Prostate gland (tissue), 2 donors: ENCODE data around the gene AHCYL2. TPM values are rescaled to one million over a fixed set of nuclear protein-coding genes. Genes with fewer than 3 reads are reported as not detected.
"Not testable (repeated sequence)": the region's sequence is repeated elsewhere in the genome, so short reads cannot be mapped to it uniquely, and the experiment has no call there.

Experiments used
- DNase-seq: peaks from one replicate; pipeline ENCODE4 v3.0.0-alpha.2; 2019; ENCODE audit warnings: low spot score
- H3K27ac ChIP-seq, 2 donors: fragments of 200-600 bp; sonication (generic); 2 replicates each; pipeline ENCODE4 v1.5.1; 2017 to 2019
- H3K27me3 ChIP-seq: fragments of 200-600 bp; sonication (generic); replicated peaks from 2 replicates; pipeline ENCODE4 v1.5.1; 2019; ENCODE audit not compliant: insufficient read depth
- H3K36me3 ChIP-seq, 2 donors: fragments of 200-600 bp; sonication (generic); 1 replicate in 1 of 2; 2 replicates in 1 of 2; pipeline versions ENCODE4 v1.5.1 to v1.8.1; 2017 to 2019
- H3K4me1 ChIP-seq: fragments of 200-600 bp; sonication (generic); replicated peaks from 2 replicates; pipeline ENCODE4 v1.5.1; 2019
- H3K4me3 ChIP-seq, 2 donors: fragments of 200-600 bp; sonication (generic); 2 replicates each; pipeline ENCODE4 v1.5.1; 2017 to 2019
- H3K9me3 ChIP-seq: fragments of 200-600 bp; sonication (generic); 2 replicates; pipeline ENCODE4 v1.5.1; 2017
- POLR2A ChIP-seq: fragments of 450-650 bp; IDR thresholded peaks from one replicate; pipeline ENCODE4 v1.6.1; 2016; ENCODE audit warnings: antibody characterized with exemption, mild to moderate bottlenecking
- POLR2AphosphoS5 ChIP-seq: sonication (generic); formaldehyde crosslinking; IDR thresholded peaks from one replicate; pipeline ENCODE4 v1.6.1; 2017; ENCODE audit warnings: antibody characterized with exemption
- WGBS: methylation state at CpG from one replicate; pipeline ENCODE4 v1.1.5; 2018; 5-methylcytosine and 5-hydroxymethylcytosine counted together
- intact Hi-C: fragments of 100-400 bp; cut with DNase I; formaldehyde crosslinking; loops from one replicate; pipeline ENCODE4 v1.14.2; 2022
- total RNA-seq, 2 donors: library from RNA; depleted of rRNA; stranded (reverse); fragments of >200 nt; gene quantifications; one replicate each; pipeline ENCODE4 v1.1.0, GENCODE V29; 2016
- TF ChIP-seq, protein P1 (sequence below), 4 experiments: fragments of 200-600 bp in 2 of 4; fragments of 450-650 bp in 2 of 4; sonication (generic) in 2 of 4; IDR thresholded peaks; 1 replicate in 3 of 4; 2 replicates in 1 of 4; pipeline ENCODE4 v1.5.1; 2016 to 2019; ENCODE audit warnings: antibody characterized with exemption in 4 of 4, mild to moderate bottlenecking in 2 of 4, moderate library complexity in 2 of 4

Gene AHCYL2
- total RNA-seq, 2 donors from 2014 or later: 15.2 to 38.3 TPM

GRCh38 chr7:129212596-129212995, 12.2 kb upstream of the AHCYL2 start:
- no peaks in the 10 kb centered on the region for H3K4me1 ChIP-seq
- WGBS: 82% methylated on average over 4 of the region's 4 CpGs
- no peak for DNase-seq
- H3K36me3 ChIP-seq: no peaks in the 10 kb centered on the region
- intact Hi-C loops: no loop called here
- no peak overlapping the region for H3K4me3 ChIP-seq
- no peak overlapping the region for H3K27ac ChIP-seq
- no peaks in the 10 kb centered on the region for H3K9me3 ChIP-seq
- TF ChIP-seq, protein P1, sequence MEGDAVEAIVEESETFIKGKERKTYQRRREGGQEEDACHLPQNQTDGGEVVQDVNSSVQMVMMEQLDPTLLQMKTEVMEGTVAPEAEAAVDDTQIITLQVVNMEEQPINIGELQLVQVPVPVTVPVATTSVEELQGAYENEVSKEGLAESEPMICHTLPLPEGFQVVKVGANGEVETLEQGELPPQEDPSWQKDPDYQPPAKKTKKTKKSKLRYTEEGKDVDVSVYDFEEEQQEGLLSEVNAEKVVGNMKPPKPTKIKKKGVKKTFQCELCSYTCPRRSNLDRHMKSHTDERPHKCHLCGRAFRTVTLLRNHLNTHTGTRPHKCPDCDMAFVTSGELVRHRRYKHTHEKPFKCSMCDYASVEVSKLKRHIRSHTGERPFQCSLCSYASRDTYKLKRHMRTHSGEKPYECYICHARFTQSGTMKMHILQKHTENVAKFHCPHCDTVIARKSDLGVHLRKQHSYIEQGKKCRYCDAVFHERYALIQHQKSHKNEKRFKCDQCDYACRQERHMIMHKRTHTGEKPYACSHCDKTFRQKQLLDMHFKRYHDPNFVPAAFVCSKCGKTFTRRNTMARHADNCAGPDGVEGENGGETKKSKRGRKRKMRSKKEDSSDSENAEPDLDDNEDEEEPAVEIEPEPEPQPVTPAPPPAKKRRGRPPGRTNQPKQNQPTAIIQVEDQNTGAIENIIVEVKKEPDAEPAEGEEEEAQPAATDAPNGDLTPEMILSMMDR (IDR thresholded peaks at IDR 0.05): no peak
- TF ChIP-seq POLR2A (no peak), POLR2AphosphoS5 (no peak)
- H3K27me3 ChIP-seq: no peaks in the 10 kb centered on the region

DNA sequence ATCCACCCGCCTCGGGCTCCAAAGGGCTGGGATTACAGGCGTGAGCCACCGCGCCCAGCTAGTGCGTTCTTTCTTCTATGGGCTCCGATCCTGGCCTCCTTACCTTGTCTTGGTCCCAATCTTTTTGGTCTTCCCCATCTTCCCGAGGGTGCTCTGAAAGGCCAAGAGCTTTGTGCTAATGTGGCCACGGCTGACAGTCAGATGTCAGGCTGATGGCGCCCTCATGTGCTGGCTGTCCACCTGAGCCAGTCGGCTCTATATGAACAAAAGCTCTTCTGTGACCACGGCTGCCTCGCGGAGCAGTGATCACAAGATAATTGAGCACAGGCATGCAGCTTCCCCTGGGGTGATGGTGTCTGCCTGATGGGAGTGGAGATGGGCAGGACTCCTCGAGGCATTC, 11.0 kb upstream of the AHCYL2 start:
- 42% methylated on average over 15 of the region's 15 CpGs for WGBS
- no peaks in the 10 kb centered on the region for H3K9me3 ChIP-seq
- TF ChIP-seq, protein P1 (IDR thresholded peaks at IDR 0.05): no peak
- TF ChIP-seq POLR2A: no peak
- TF ChIP-seq POLR2AphosphoS5: no peak
- no peak overlapping the region for H3K4me3 ChIP-seq
- H3K27me3 ChIP-seq: no peaks in the 10 kb centered on the region
- H3K4me1 ChIP-seq: no peaks in the 10 kb centered on the region
- H3K36me3 ChIP-seq: no peaks in the 10 kb centered on the region
- H3K27ac ChIP-seq: no peak overlapping the region
- DNase-seq: no peak
- intact Hi-C loops: no loop called here

GRCh38 chr7:129215691-129216090, 9.1 kb upstream of the AHCYL2 start:
- WGBS: 96% methylated on average over 15 of the region's 15 CpGs
- DNase-seq: not testable (repeated sequence)

GRCh38 chr7:129216101-129216715, 8.6 kb upstream of the AHCYL2 start:
- H3K27ac ChIP-seq, H3K4me1 ChIP-seq, DNase-seq, H3K4me3 ChIP-seq, H3K9me3 ChIP-seq, H3K27me3 ChIP-seq, H3K36me3 ChIP-seq, intact Hi-C loops: not testable (repeated sequence)
- 96% methylated on average over 34 of the region's 34 CpGs for WGBS

More at GRCh38 chr7:129215691-129216090, 9.1 kb upstream of the AHCYL2 start:
- H3K4me3 ChIP-seq, H3K27me3 ChIP-seq, H3K4me1 ChIP-seq, intact Hi-C loops, H3K9me3 ChIP-seq, H3K27ac ChIP-seq, H3K36me3 ChIP-seq: not testable (repeated sequence)

- H3K4me1 ChIP-seq, H3K4me3 ChIP-seq, intact Hi-C loops, H3K9me3 ChIP-seq, H3K27ac ChIP-seq, H3K27me3 ChIP-seq, DNase-seq, H3K36me3 ChIP-seq: not testable (repeated sequence)
- 84% methylated on average over 8 of the region's 8 CpGs for WGBS
Measured at GRCh38 chr7:129216821-129217416, 7.9 kb upstream of the AHCYL2 start.

DNA sequence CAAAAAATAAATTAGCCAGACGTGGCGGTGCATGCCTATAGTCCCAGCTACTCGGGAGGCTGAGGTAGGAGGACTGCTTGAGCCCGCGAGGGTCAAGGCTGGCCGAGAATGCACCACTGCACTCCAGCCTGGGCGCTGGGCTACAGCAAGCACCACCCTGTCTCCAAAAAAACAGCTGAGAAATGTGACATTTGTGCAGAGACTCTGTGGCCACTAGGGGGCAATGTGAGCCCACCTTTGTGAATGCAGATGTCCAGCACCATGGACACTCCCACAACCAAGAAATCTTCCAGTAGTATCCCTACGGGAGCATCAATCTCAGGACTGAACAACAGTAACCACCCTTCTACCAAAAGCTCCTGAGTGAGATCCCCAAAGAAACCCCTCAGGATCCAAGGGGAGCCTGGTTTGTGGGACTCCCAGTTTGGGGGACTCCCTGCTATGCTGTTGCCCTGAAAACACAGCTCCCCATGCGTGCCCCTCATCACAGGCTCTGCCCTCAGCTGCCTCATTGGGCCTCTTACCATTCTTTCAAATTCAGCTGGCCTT, 6.2 kb upstream of the AHCYL2 start:
- H3K27me3 ChIP-seq: no peaks in the 10 kb centered on the region
- H3K4me1 ChIP-seq: no peaks in the 10 kb centered on the region
- peak; percentile 85 for DNase-seq
- H3K4me3 ChIP-seq: no peak overlapping the region
- 22% methylated on average over 8 of the region's 9 CpGs for WGBS
- no peaks in the 10 kb centered on the region for H3K36me3 ChIP-seq
- TF ChIP-seq, protein P1 (IDR thresholded peaks at IDR 0.05): peak; percentile 64 to 95 (median 92)
- TF ChIP-seq POLR2AphosphoS5 (peak; percentile 53), POLR2A (no peak)
- intact Hi-C loops: loop anchor here (2.0 kb wide), 1 partner anchor 52 kb away; no protein-coding TSS in a partner anchor
- no peak overlapping the region for H3K27ac ChIP-seq
- H3K9me3 ChIP-seq: no peaks in the 10 kb centered on the region

DNA sequence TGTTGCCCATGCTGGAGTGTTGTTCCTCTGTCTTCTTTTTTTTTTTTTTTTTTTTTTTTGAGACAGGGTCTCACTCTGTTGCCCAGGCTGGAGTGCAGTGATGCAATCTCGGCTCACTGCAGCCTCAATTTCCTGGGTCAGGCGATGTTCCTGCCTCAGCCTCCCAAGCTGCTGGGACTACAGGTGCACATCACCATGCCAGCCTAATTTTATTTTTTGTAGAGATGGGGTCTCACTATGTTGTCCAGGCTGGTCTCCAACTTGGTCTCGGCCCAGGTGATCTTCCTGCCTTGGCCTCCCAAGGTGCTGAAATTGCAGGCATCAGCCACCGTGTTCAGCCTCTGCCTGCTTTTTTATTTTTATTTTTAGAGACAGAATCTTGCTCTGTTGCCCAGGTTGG, 5.7 kb upstream of the AHCYL2 start:
- not testable (repeated sequence) for H3K4me1 ChIP-seq, H3K27ac ChIP-seq, H3K9me3 ChIP-seq, H3K27me3 ChIP-seq, H3K4me3 ChIP-seq, H3K36me3 ChIP-seq, DNase-seq
- intact Hi-C loops: loop anchor here (2.0 kb wide), 1 partner anchor 52 kb away; no protein-coding TSS in a partner anchor
- 93% methylated on average over 4 of the region's 4 CpGs for WGBS
